ENCODE data around the gene PSMG2. TPM values are rescaled to one million over a fixed set of nuclear protein-coding genes. Genes with fewer than 3 reads are reported as not detected.

The PSMG2 gene
- total RNA-seq, 1 experiment from 2014 or later: 84.3 TPM

GRCh38 chr18:12765586-12765985, 62.7 kb downstream of the PSMG2 start:
- no peak for TF ChIP-seq JUND (IDR thresholded peaks at IDR 0.05)
- no peak for TF ChIP-seq MAX (IDR thresholded peaks at IDR 0.05)
- H3K4me3 ChIP-seq (replicated peaks in 1 of 2; ENCODE audit: low read depth in 1 of 2, low read length in 2 of 2): no peak overlapping the region
- no peaks in the 10 kb centered on the region for H3K27me3 ChIP-seq (ENCODE audit: insufficient read depth, low read length)
- no peak overlapping the region for H3K9ac ChIP-seq (ENCODE audit: low read length)
- peaks cover 0 to 2% of the 10 kb centered on the region in 2 experiments; a peak in 1 of 4 replicates for H3K4me1 ChIP-seq (ENCODE audit: control insufficient read depth in 1 of 2, insufficient read depth in 2 of 2, low read length in 2 of 2)
- no peak overlapping the region for H3K27ac ChIP-seq (ENCODE audit: low read depth, low read length)
- H4K20me1 ChIP-seq (ENCODE audit: insufficient read depth): no peaks in the 10 kb centered on the region
- DNase-seq (ENCODE audit: low read depth, low spot score) (no peak), ATAC-seq (no peak)
- ChIA-PET CTCF (no interaction called here), RAD21 (ENCODE audit: low non-redundant PET in 1 of 2, low total read pairs in 2 of 2, uncharacterized antibody in 2 of 2, unreplicated experiment in 2 of 2) (no interaction called here), POLR2A (no interaction called here)
- intact Hi-C loops (cut with micrococcal nuclease): no loop called here
- no peaks in the 10 kb centered on the region for H3K9me2 ChIP-seq (ENCODE audit: insufficient read depth)
- H3K36me3 ChIP-seq (ENCODE audit: control insufficient read depth in 1 of 2, insufficient read depth in 2 of 2, low read length in 2 of 2): no peaks in the 10 kb centered on the region
- H2AFZ ChIP-seq (ENCODE audit: low read depth, low read length, poor library complexity, severe bottlenecking): no peak overlapping the region
- no peaks in the 10 kb centered on the region for H3K9me3 ChIP-seq (ENCODE audit: control insufficient read depth in 1 of 2, insufficient read depth in 1 of 2, low read depth in 1 of 2, low read length in 2 of 2)
- BruUV-seq (replicated peaks): no TSS peak
- H3K4me2 ChIP-seq (ENCODE audit: low read length): no peak overlapping the region
- no peaks in the 10 kb centered on the region for H3K79me2 ChIP-seq (ENCODE audit: insufficient read depth, low read length)

- peak; percentile 85 for ATAC-seq
- Histone ChIP-seq H3K9me3 (ENCODE audit: control insufficient read depth in 1 of 2, insufficient read depth in 1 of 2, low read depth in 1 of 2, low read length in 2 of 2) (no peaks in the 10 kb centered on the region), H3K27me3 (ENCODE audit: insufficient read depth, low read length) (no peaks in the 10 kb centered on the region), H3K9ac (ENCODE audit: low read length) (no peak overlapping the region), H3K9me2 (ENCODE audit: insufficient read depth) (no peaks in the 10 kb centered on the region), H2AFZ (ENCODE audit: low read depth, low read length, poor library complexity, severe bottlenecking) (no peak overlapping the region), H3K27ac (ENCODE audit: low read depth, low read length) (no peak overlapping the region), H3K4me2 (ENCODE audit: low read length) (no peak overlapping the region), H3K36me3 (ENCODE audit: control insufficient read depth in 1 of 2, insufficient read depth in 2 of 2, low read length in 2 of 2) (no peaks in the 10 kb centered on the region), H3K79me2 (ENCODE audit: insufficient read depth, low read length) (no peaks in the 10 kb centered on the region), H3K4me3 (replicated peaks in 1 of 2; ENCODE audit: low read depth in 1 of 2, low read length in 2 of 2) (no peak overlapping the region), H3K4me1 (ENCODE audit: control insufficient read depth in 1 of 2, insufficient read depth in 2 of 2, low read length in 2 of 2) (peaks cover 0 to 2% of the 10 kb centered on the region in 2 experiments; a peak in 1 of 4 replicates), H4K20me1 (ENCODE audit: insufficient read depth) (no peaks in the 10 kb centered on the region)
- ChIA-PET RAD21 (ENCODE audit: low non-redundant PET in 1 of 2, low total read pairs in 2 of 2, uncharacterized antibody in 2 of 2, unreplicated experiment in 2 of 2) (no interaction called here), POLR2A (no interaction called here), CTCF (no interaction called here)
- TF ChIP-seq ZFX (IDR thresholded peaks at IDR 0.05): no peak
- TF ChIP-seq, protein P1, sequence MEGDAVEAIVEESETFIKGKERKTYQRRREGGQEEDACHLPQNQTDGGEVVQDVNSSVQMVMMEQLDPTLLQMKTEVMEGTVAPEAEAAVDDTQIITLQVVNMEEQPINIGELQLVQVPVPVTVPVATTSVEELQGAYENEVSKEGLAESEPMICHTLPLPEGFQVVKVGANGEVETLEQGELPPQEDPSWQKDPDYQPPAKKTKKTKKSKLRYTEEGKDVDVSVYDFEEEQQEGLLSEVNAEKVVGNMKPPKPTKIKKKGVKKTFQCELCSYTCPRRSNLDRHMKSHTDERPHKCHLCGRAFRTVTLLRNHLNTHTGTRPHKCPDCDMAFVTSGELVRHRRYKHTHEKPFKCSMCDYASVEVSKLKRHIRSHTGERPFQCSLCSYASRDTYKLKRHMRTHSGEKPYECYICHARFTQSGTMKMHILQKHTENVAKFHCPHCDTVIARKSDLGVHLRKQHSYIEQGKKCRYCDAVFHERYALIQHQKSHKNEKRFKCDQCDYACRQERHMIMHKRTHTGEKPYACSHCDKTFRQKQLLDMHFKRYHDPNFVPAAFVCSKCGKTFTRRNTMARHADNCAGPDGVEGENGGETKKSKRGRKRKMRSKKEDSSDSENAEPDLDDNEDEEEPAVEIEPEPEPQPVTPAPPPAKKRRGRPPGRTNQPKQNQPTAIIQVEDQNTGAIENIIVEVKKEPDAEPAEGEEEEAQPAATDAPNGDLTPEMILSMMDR (IDR thresholded peaks at IDR 0.05 in 2 of 3, conservative IDR thresholded peaks at IDR 0.05 in 1 of 3; ENCODE audit: borderline replicate concordance in 1 of 3, insufficient read depth in 1 of 3, low read depth in 2 of 3, low read length in 2 of 3): peak in 2 of 3 experiments; percentile 31 to 37; a peak in 4 of 6 replicates
- TF ChIP-seq, protein P2, sequence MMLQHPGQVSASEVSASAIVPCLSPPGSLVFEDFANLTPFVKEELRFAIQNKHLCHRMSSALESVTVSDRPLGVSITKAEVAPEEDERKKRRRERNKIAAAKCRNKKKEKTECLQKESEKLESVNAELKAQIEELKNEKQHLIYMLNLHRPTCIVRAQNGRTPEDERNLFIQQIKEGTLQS (IDR thresholded peaks at IDR 0.05): no peak
- TF ChIP-seq ZNF274 (IDR thresholded peaks at IDR 0.05; ENCODE audit: low read depth, low read length): no peak
- TF ChIP-seq JUND (IDR thresholded peaks at IDR 0.05): no peak
- peak; percentile 25; the same call in 1 of the 2 replicates for TF ChIP-seq RAD21 (IDR thresholded peaks at IDR 0.05; ENCODE audit: low read depth)
- no peak for TF ChIP-seq YY1 (IDR thresholded peaks at IDR 0.05; ENCODE audit: extremely low read depth, insufficient replicate concordance, low read depth, low read length)
- no peak for TF ChIP-seq ZBTB33 (IDR thresholded peaks at IDR 0.05; ENCODE audit: extremely low read depth, insufficient replicate concordance, low read length)
- TF ChIP-seq SRF (IDR thresholded peaks at IDR 0.05; ENCODE audit: low read depth): no peak
- no TSS peak for BruUV-seq (replicated peaks)
- no peak for DNase-seq (ENCODE audit: low read depth, low spot score)
- intact Hi-C loops (cut with micrococcal nuclease): no loop called here
Measured at GRCh38 chr18:12766986-12767433, 64.2 kb downstream of the PSMG2 start.
